K562 (cell line): ENCODE measurements around the gene CSTA.

Experiments
- CTCF ChIP-seq, 3 experiments: IDR thresholded peaks in 2 of 3; conservative IDR thresholded peaks in 1 of 3; 2 replicates each; pipeline ENCODE4 v1.5.1; 2011 to 2012; ENCODE audit warnings: low read length in 3 of 3, mild to moderate bottlenecking in 3 of 3, control low read depth in 2 of 3, improper control_type of control experiment in 1 of 3, inconsistent platforms in 1 of 3, low read depth in 1 of 3, mixed read lengths in 1 of 3, moderate library complexity in 1 of 3; ENCODE audit not compliant: insufficient read depth in 2 of 3
- CXXC5 ChIP-seq: fragments of 250-450 bp; sonication (Bioruptor Pico); IDR thresholded peaks from 2 replicates; pipeline ENCODE4 v1.8.0; 2022; ENCODE audit warnings: inconsistent platforms, mild to moderate bottlenecking, moderate library complexity
- NR2F6 ChIP-seq: fragments of 450-650 bp; formaldehyde crosslinking; IDR thresholded peaks from 2 replicates; pipeline ENCODE4 v1.4.0; 2020; ENCODE audit warnings: mild to moderate bottlenecking
- PREB ChIP-seq: sonication (generic); formaldehyde crosslinking; IDR thresholded peaks from 2 replicates; pipeline ENCODE4 v1.8.1; 2023; ENCODE audit warnings: mild to moderate bottlenecking, missing genetic modification reagents
- REST ChIP-seq, 2 experiments: fragments of 450-650 bp; formaldehyde crosslinking in 1 of 2; IDR thresholded peaks; 2 replicates each; pipeline versions ENCODE4 v1.4.0 to v1.6.1; 2014 to 2020; ENCODE audit warnings: mild to moderate bottlenecking in 2 of 2, borderline replicate concordance in 1 of 2, low read depth in 1 of 2
- SIX5 ChIP-seq, 2 experiments: IDR thresholded peaks; 2 replicates each; pipeline ENCODE4 v1.6.1; 2011; ENCODE audit warnings: low read length in 2 of 2, borderline replicate concordance in 1 of 2, low read depth in 1 of 2, mild to moderate bottlenecking in 1 of 2, moderate library complexity in 1 of 2; ENCODE audit not compliant: insufficient read depth in 1 of 2
- SP1 ChIP-seq: sonication (generic); formaldehyde crosslinking; IDR thresholded peaks from 2 replicates; pipeline ENCODE4 v1.8.1; 2022; ENCODE audit warnings: mild to moderate bottlenecking, missing genetic modification reagents
- STAT5A ChIP-seq: IDR thresholded peaks from 2 replicates; pipeline ENCODE4 v1.6.1; 2012; ENCODE audit warnings: low read length, inconsistent platforms, borderline replicate concordance
- USF2 ChIP-seq: sonication (generic); formaldehyde crosslinking; IDR thresholded peaks from 2 replicates; pipeline ENCODE4 v1.5.0; 2020; ENCODE audit warnings: missing genetic modification reagents

DNA sequence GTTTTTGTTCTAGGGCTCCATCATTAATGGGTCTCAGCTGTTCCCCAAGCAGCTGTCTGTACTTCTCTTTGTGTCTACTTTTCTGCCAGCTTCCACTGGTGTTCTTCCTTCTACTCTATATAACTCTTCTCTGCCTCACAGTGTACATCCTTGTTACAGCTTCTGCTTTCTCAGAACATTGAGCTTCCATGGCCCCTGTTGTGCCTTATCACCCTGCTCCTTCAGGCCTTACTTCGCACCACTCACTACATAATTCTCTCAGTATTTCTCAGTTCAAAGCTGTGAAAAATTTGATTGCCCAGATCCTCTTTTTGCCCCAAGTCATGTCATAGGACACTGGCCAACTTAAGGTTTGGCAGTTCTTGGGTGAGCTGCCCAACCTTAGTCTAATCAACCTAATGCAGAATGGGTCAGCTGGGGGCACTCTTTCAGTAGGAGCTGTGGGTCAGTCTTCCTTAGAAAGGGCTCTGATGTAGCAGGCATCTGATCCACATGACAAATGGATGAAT, 28.9 kb downstream of the CSTA start:
- TF ChIP-seq SP1 (no peak), SIX5 (IDR thresholded peaks at IDR 0.05; ENCODE audit: borderline replicate concordance in 1 of 2, insufficient read depth in 1 of 2, low read depth in 1 of 2, low read length in 2 of 2) (no peak), REST (IDR thresholded peaks at IDR 0.05; ENCODE audit: borderline replicate concordance) (no peak), REST (CRISPR knock-in tag; IDR thresholded peaks at IDR 0.05; ENCODE audit: low read depth) (no peak), NR2F6 (CRISPR knock-in tag) (no peak), CTCF (IDR thresholded peaks at IDR 0.05 in 2 of 3, conservative IDR thresholded peaks at IDR 0.05 in 1 of 3; ENCODE audit: insufficient read depth in 2 of 3, low read depth in 1 of 3, low read length in 3 of 3) (no peak), PREB (CRISPR knock-in tag) (no peak), CXXC5 (CRISPR knock-in tag) (no peak), STAT5A (no peak), USF2 (CRISPR knock-in tag) (no peak)
